Type B pancreatic cell (in vitro differentiated cells): ENCODE measurements around the gene LSP1. TPM values are rescaled to one million over a fixed set of nuclear protein-coding genes. Genes with fewer than 3 reads are reported as not detected.

Source experiments
- DNase-seq: peaks from one replicate; pipeline ENCODE4 v3.0.0; 2021; ENCODE audit warnings: mixed read lengths; ENCODE audit not compliant: unreplicated experiment; ENCODE audit errors: extremely low spot score
- H3K27ac Mint-ChIP-seq: 2 replicates; pipeline ENCODE4 v1.8.0; 2021; ENCODE audit warnings: mild to moderate bottlenecking, mixed read lengths
- H3K27me3 Mint-ChIP-seq: 2 replicates; pipeline ENCODE4 v1.8.0; 2021; ENCODE audit warnings: mixed read lengths
- H3K36me3 Mint-ChIP-seq: 2 replicates; pipeline ENCODE4 v1.8.0; 2021; ENCODE audit warnings: mixed read lengths
- H3K4me1 Mint-ChIP-seq: one replicate; pipeline ENCODE4 v1.8.0; 2021; ENCODE audit warnings: mixed read lengths; ENCODE audit not compliant: unreplicated experiment
- H3K4me3 Mint-ChIP-seq: 2 replicates; pipeline ENCODE4 v1.8.0; 2021; ENCODE audit warnings: mild to moderate bottlenecking, mixed read lengths
- H3K9me3 Mint-ChIP-seq: 2 replicates; pipeline ENCODE4 v1.8.0; 2021; ENCODE audit warnings: mixed read lengths
- CTCF ChIP-seq: fragments of 200-600 bp; sonication (generic); conservative IDR thresholded peaks from 2 replicates; pipeline ENCODE4 v1.5.0; 2021; ENCODE audit warnings: antibody characterized with exemption, mild to moderate bottlenecking
- total RNA-seq: library from RNA; stranded (reverse); gene quantifications from 2 replicates; pipeline ENCODE4 v1.2.1, GENCODE V29; 2021; ENCODE audit warnings: low replicate concordance

Gene LSP1
- total RNA-seq, 1 donor from 2014 or later, result 0.53 TPM

GRCh38 chr11:1847926-1848639 is 4.8 kb upstream of the LSP1 start:
- Mint-ChIP-seq H3K4me3 (no peak overlapping the region), H3K36me3 (no peaks in the 10 kb centered on the region), H3K9me3 (no peaks in the 10 kb centered on the region), H3K27me3 (peaks cover 9% of the 10 kb centered on the region), H3K4me1 (peaks cover 18% of the 10 kb centered on the region), H3K27ac (no peak overlapping the region)
- no peak for TF ChIP-seq CTCF
- DNase-seq, result no peak

GRCh38 chr11:1848640-1849430 is 4.0 kb upstream of the LSP1 start:
- H3K27ac Mint-ChIP-seq, result no peak overlapping the region
- DNase-seq, result no peak
- no peaks in the 10 kb centered on the region for H3K36me3 Mint-ChIP-seq
- no peak overlapping the region for H3K4me3 Mint-ChIP-seq
- peaks cover 13% of the 10 kb centered on the region for H3K4me1 Mint-ChIP-seq
- peaks cover 9% of the 10 kb centered on the region for H3K27me3 Mint-ChIP-seq
- H3K9me3 Mint-ChIP-seq, result no peaks in the 10 kb centered on the region
- TF ChIP-seq CTCF, result no peak

GRCh38 chr11:1851468-1852180 is 1.3 kb upstream of the LSP1 start:
- no peak overlapping the region for H3K27ac Mint-ChIP-seq
- H3K4me1 Mint-ChIP-seq, result no peaks in the 10 kb centered on the region
- no peaks in the 10 kb centered on the region for H3K27me3 Mint-ChIP-seq
- no peak overlapping the region for H3K4me3 Mint-ChIP-seq
- H3K9me3 Mint-ChIP-seq, result no peaks in the 10 kb centered on the region
- no peak for TF ChIP-seq CTCF
- no peak for DNase-seq
- no peaks in the 10 kb centered on the region for H3K36me3 Mint-ChIP-seq

GRCh38 chr11:1852271-1852876 is 510 bp upstream of the LSP1 start:
- Mint-ChIP-seq H3K27me3 (no peaks in the 10 kb centered on the region), H3K27ac (no peak overlapping the region), H3K4me1 (no peaks in the 10 kb centered on the region), H3K36me3 (no peaks in the 10 kb centered on the region), H3K4me3 (no peak overlapping the region), H3K9me3 (no peaks in the 10 kb centered on the region)
- TF ChIP-seq CTCF, result no peak
- no peak for DNase-seq

- Mint-ChIP-seq H3K4me3 (no peak overlapping the region), H3K4me1 (no peaks in the 10 kb centered on the region), H3K9me3 (no peaks in the 10 kb centered on the region), H3K27me3 (no peaks in the 10 kb centered on the region), H3K36me3 (no peaks in the 10 kb centered on the region), H3K27ac (no peak overlapping the region)
- no peak for DNase-seq
- TF ChIP-seq CTCF, result no peak
Observed at GRCh38 chr11:1853376-1854131, 670 bp downstream of the LSP1 start.
